Kidney epithelial cell (primary cell): Measurements from ENCODE around the gene PCDHGA2. TPM values are rescaled to one million over a fixed set of nuclear protein-coding genes. Genes with fewer than 3 reads are reported as not detected.
A peak's percentile ranks its signal among the peaks of the same experiment; 100 is the strongest.
"Not testable (repeated sequence)": the region's sequence is repeated elsewhere in the genome, so short reads cannot be mapped to it uniquely, and the experiment has no call there.

Source experiments
- DNase-seq: peaks from one replicate; pipeline ENCODE4 v3.0.0-alpha.2; 2010; ENCODE audit warnings: low read depth
- H3K27me3 ChIP-seq: 2 replicates; pipeline ENCODE4 v1.6.0; 2011; ENCODE audit warnings: low read length; ENCODE audit not compliant: control insufficient read depth, insufficient read depth
- H3K36me3 ChIP-seq: 2 replicates; pipeline ENCODE4 v1.5.1; 2011; ENCODE audit warnings: low read length; ENCODE audit not compliant: control insufficient read depth, insufficient read depth
- H3K4me3 ChIP-seq: 2 replicates; pipeline ENCODE4 v1.5.1; 2011; ENCODE audit warnings: low read depth, mild to moderate bottlenecking, control low read depth, low read length
- CTCF ChIP-seq: IDR thresholded peaks from 2 replicates; pipeline ENCODE4 v1.5.1; 2011; ENCODE audit warnings: mild to moderate bottlenecking, moderate library complexity, low read length, control low read depth, inconsistent platforms; ENCODE audit not compliant: insufficient read depth, poor library complexity, severe bottlenecking
- total RNA-seq: library from RNA; depleted of rRNA; stranded (reverse); fragments of >200 nt; gene quantifications from 2 replicates; pipeline ENCODE4 v1.2.3, GENCODE V29; 2015

The PCDHGA2 gene
- total RNA-seq = 2.8 and 2.9 TPM in 2 replicates

- Histone ChIP-seq H3K4me3 (peak within 1 kb of the TSS; percentile 24), H3K27me3 (peaks cover 16% of the 10 kb centered on the region), H3K36me3 (no peaks in the 10 kb centered on the region)
- peak; percentile 51 for TF ChIP-seq CTCF
- no peak for DNase-seq
These were observed at the start of gene PCDHGA2 for GRCh38 chr5:141338538-141339306. Gene PCDHGA2 (plus strand): TSS chr5:141338760.

- TF ChIP-seq CTCF = no peak
- Histone ChIP-seq H3K4me3 (no peak overlapping the region), H3K27me3 (no peaks in the 10 kb centered on the region), H3K36me3 (no peaks in the 10 kb centered on the region)
- DNase-seq = no peak
These were observed 40.2 kb upstream of the PCDHGA2 start for GRCh38 chr5:141298376-141298775.

GRCh38 chr5:141303756-141304155 is 34.8 kb upstream of the PCDHGA2 start, which contains the start of gene SLC25A2:
Gene SLC25A2 (minus strand): TSS chr5:141304049. CDS start chr5:141303865, 184 bp downstream.
- no peak for TF ChIP-seq CTCF
- Histone ChIP-seq H3K4me3 (no peak within 1 kb of the TSS), H3K27me3 (no peaks in the 10 kb centered on the region), H3K36me3 (no peaks in the 10 kb centered on the region)
- DNase-seq = no peak

GRCh38 chr5:141306630-141307029 is 31.9 kb upstream of the PCDHGA2 start:
- Histone ChIP-seq H3K27me3 (no peaks in the 10 kb centered on the region), H3K4me3 (no peak overlapping the region), H3K36me3 (no peaks in the 10 kb centered on the region)
- TF ChIP-seq CTCF = no peak
- DNase-seq = no peak

GRCh38 chr5:141313711-141314110 is 24.8 kb upstream of the PCDHGA2 start:
- no peak for TF ChIP-seq CTCF
- Histone ChIP-seq H3K36me3 (no peaks in the 10 kb centered on the region), H3K27me3 (no peaks in the 10 kb centered on the region), H3K4me3 (no peak overlapping the region)
- DNase-seq = no peak

- not testable (repeated sequence) for H3K36me3 ChIP-seq, DNase-seq, H3K27me3 ChIP-seq, H3K4me3 ChIP-seq
These were observed 21.6 kb upstream of the PCDHGA2 start for GRCh38 chr5:141316963-141317362.
